ENCODE results near the gene XPO6. TPM values are rescaled to one million over a fixed set of nuclear protein-coding genes. Genes with fewer than 3 reads are reported as not detected.
A peak's percentile ranks its signal among the peaks of the same experiment; 100 is the strongest.

Gene XPO6
- total RNA-seq, 1 donor from 2014 or later: 30.4 TPM

GRCh38 chr16:28087140-28087660, 124.6 kb downstream of the XPO6 start:
- intact Hi-C loops (cut with DNase I): no loop called here
- DNase-seq (ENCODE audit: missing footprints): no peak
- no peak for ATAC-seq

GRCh38 chr16:28086186-28087139, 125.3 kb downstream of the XPO6 start:
- intact Hi-C loops (cut with DNase I): no loop called here
- ATAC-seq: no peak
- DNase-seq (ENCODE audit: missing footprints): no peak

- intact Hi-C loops (cut with DNase I): no loop called here
- ATAC-seq (no peak), DNase-seq (ENCODE audit: missing footprints) (no peak)
Measured at GRCh38 chr16:28085389-28086171, 126.2 kb downstream of the XPO6 start.

GRCh38 chr16:28084209-28084608, 127.6 kb downstream of the XPO6 start:
- intact Hi-C loops (cut with DNase I): no loop called here
- ATAC-seq (no peak), DNase-seq (ENCODE audit: missing footprints) (no peak)

- no peak for ATAC-seq
- intact Hi-C loops (cut with DNase I): no loop called here
- DNase-seq (ENCODE audit: missing footprints): no peak
Measured at GRCh38 chr16:28082624-28083023, 129.1 kb downstream of the XPO6 start.

GRCh38 chr16:28081391-28081968, 130.3 kb downstream of the XPO6 start:
- ATAC-seq: no peak
- no peak for DNase-seq (ENCODE audit: missing footprints)
- intact Hi-C loops (cut with DNase I): no loop called here

- no peak for ATAC-seq
Measured at GRCh38 chr16:28078261-28078660, 133.5 kb downstream of the XPO6 start.

GRCh38 chr16:28073836-28074235, 137.9 kb downstream of the XPO6 start:
- intact Hi-C loops (cut with DNase I): loop anchor here (5.0 kb wide), 1 partner anchor 432 kb away; no protein-coding TSS in a partner anchor
- no peak for DNase-seq (ENCODE audit: missing footprints)
- ATAC-seq: no peak

More at GRCh38 chr16:28078261-28078660, 133.5 kb downstream of the XPO6 start:
- intact Hi-C loops (cut with DNase I): no loop called here
- no peak for DNase-seq (ENCODE audit: missing footprints)

GRCh38 chr16:28072087-28072486, 139.7 kb downstream of the XPO6 start:
- no peak for DNase-seq (ENCODE audit: missing footprints)
- intact Hi-C loops (cut with DNase I): loop anchor here (5.0 kb wide), 1 partner anchor 430 kb away; no protein-coding TSS in a partner anchor
- ATAC-seq: no peak

- no peak for DNase-seq (ENCODE audit: missing footprints)
- peak; percentile 21 for ATAC-seq
- intact Hi-C loops (cut with DNase I): loop anchor here (2.0 to 5.0 kb wide), 2 partner anchors 97 to 428 kb away; no protein-coding TSS in a partner anchor
Measured at GRCh38 chr16:28069971-28070794, 141.6 kb downstream of the XPO6 start.

GRCh38 chr16:28068976-28069375, 142.8 kb downstream of the XPO6 start:
- ATAC-seq: no peak
- no peak for DNase-seq (ENCODE audit: missing footprints)
- intact Hi-C loops (cut with DNase I): no loop called here

GRCh38 chr16:28067604-28068379, 144.0 kb downstream of the XPO6 start:
- no peak for DNase-seq (ENCODE audit: missing footprints)
- peak; percentile 27 for ATAC-seq
- intact Hi-C loops (cut with DNase I): no loop called here

- DNase-seq (ENCODE audit: missing footprints) (no peak), ATAC-seq (no peak)
- intact Hi-C loops (cut with DNase I): no loop called here
Measured at GRCh38 chr16:28064706-28065249, 147.0 kb downstream of the XPO6 start.

GRCh38 chr16:28064150-28064549, 147.6 kb downstream of the XPO6 start:
- no peak for DNase-seq (ENCODE audit: missing footprints)
- no peak for ATAC-seq
- intact Hi-C loops (cut with DNase I): no loop called here

- DNase-seq (ENCODE audit: missing footprints): no peak
- intact Hi-C loops (cut with DNase I): no loop called here
Measured at GRCh38 chr16:28063591-28064061, 148.1 kb downstream of the XPO6 start, which contains the start of gene GSG1L. Gene GSG1L (minus strand): TSS chr16:28063714. CDS start chr16:28063424, 290 bp downstream.

GRCh38 chr16:28062847-28063521, 148.8 kb downstream of the XPO6 start:
- ATAC-seq (no peak), DNase-seq (ENCODE audit: missing footprints) (no peak)
- intact Hi-C loops (cut with DNase I): no loop called here

More at GRCh38 chr16:28063591-28064061, 148.1 kb downstream of the XPO6 start, which contains the start of gene GSG1L:
- ATAC-seq: peak; percentile 51
